GM10847 (cell line): ENCODE results near the gene BMPR1A.

ENCODE experiments used
- POLR2A ChIP-seq: IDR thresholded peaks from 2 replicates; pipeline ENCODE4 v1.6.1; 2011; ENCODE audit not compliant: insufficient read length; ENCODE audit errors: extremely low read depth

The BMPR1A gene

DNA sequence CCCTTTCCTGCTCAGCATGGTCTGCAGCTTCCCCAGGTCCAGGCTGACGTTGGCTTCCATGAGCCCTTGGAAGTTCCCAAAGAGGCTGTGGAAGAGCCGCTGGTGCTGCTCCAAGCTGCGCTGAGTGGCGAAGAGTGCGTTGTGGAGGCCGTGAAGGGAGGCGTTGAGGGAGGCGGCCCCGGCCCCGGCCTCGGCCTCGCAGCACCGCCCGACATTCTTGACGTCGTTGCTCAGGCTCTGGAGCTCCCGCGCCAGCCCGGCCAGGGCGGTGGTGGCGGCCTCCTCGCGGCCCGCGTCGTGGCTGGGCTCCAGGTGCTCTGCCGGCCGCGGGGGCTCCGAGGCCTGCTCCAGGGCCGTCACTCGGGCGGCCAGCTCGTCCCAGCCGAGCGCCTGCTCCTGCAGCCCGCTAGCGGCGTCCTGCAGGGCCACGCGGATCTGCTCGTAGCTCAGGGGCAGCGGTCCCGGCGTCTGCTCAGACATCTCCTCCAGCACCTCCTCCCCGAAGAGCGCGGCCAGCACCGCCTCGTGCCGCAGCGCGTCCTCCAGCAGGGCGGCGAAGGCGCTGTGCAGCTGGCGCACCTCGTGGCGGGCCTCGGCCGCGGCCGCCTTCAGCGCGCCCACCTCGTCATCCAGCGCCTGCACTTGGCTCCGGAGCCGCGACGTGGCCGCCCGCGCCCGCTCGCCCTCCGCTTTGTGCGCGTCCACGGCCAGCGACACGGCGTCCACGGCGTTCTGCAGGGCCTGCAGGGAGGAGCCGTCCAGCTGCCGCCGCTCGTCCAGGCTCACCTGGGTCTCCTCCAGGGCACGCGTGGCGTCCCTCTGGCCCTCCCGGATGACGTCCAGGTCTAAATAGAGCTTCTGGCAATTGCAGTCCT lies 186.3 kb downstream of the BMPR1A start:
- no peak for TF ChIP-seq POLR2A

DNA sequence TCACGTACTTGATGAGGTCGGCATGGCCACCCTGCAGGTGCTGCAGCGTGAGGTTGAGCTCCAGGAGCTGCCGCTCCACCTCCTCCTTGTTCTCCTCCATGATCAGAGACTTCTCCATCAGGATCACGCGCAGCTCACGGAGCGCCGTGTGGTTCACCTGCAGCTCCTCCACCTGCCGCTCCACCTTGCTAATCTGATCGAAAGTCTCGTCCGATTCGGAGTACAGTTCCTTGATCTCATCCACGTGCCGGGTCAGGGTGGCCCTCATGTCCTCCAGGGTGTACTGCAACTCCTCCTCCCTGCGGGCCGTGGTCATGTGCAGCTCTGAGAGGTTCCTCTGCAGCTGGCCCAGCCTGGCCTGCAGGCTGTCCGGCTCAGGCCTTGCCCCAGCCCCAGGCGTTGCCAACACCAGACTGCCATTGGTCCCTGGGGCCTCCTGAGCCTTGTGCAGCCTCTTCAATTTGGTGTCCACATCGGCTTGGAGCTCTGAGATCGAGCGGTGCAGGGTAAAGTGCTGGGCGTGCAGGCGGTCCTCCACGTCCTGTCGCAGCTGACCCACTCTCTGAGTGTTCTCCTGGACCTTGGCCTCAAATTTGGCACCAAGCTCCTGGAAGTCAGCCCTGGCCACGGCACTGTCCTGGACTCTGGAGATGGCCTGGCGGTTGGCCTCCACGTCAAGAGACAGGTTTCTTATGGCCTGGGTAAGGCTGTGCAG lies 187.1 kb downstream of the BMPR1A start:
- no peak for TF ChIP-seq POLR2A

DNA sequence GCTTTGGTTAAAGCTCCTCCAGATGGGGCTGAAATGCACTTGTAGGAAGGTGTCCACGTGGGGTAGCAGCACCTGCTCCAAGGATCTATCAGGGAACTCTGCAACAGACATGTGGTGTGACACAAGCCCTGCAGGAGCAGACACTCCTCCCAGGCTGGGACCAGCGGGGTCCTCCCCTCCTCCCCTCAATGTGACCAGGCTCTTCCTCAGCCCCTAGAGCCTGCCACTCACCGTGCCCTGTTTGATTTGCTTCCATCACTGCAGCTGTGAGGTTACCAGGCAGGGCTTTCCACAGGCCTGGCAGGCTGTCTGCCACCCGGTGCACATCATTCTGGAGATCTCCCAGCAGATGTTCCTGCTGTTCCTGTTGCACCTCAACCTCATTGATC lies 187.6 kb downstream of the BMPR1A start:
- TF ChIP-seq POLR2A, result no peak

DNA sequence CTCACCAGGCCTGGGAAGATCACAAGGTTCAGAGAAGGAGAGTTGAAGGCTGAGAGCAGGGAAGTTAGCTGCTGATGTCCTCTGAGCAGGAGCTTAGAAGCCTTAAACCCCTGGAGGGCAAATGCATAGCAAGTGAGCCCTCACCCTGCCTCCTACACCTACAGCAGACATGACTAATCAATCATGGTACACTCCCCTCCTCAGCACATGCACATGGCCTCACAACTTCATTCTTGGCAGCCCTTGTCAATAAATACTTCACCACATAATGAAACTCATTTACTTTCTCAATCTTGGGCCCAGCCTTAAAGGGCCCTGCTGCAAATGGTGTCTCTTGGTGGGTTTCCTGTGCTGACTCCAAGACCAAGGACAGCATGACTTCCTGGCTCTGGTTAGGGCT lies 188.1 kb downstream of the BMPR1A start:
- no peak for TF ChIP-seq POLR2A

DNA sequence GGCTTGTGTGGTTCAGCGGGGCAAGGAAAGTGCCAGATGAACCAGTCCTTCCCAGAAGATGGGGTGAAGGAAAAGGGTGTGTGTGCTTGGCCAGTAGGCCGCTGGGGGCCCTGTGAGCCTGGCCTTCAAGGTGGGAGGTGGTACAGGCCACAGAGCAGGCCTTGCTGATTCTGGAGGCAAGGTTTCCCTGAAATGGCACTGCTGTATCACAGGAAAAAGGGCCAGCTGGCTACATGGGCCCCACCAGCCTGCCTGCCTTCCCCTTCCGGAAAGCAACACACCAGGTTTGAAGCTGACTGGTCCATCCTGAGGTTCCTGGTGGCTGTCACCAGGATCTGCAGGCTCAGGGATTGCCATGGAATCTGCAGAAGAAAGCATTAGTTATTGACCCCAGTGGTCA lies 188.5 kb downstream of the BMPR1A start:
- TF ChIP-seq POLR2A, result no peak

DNA sequence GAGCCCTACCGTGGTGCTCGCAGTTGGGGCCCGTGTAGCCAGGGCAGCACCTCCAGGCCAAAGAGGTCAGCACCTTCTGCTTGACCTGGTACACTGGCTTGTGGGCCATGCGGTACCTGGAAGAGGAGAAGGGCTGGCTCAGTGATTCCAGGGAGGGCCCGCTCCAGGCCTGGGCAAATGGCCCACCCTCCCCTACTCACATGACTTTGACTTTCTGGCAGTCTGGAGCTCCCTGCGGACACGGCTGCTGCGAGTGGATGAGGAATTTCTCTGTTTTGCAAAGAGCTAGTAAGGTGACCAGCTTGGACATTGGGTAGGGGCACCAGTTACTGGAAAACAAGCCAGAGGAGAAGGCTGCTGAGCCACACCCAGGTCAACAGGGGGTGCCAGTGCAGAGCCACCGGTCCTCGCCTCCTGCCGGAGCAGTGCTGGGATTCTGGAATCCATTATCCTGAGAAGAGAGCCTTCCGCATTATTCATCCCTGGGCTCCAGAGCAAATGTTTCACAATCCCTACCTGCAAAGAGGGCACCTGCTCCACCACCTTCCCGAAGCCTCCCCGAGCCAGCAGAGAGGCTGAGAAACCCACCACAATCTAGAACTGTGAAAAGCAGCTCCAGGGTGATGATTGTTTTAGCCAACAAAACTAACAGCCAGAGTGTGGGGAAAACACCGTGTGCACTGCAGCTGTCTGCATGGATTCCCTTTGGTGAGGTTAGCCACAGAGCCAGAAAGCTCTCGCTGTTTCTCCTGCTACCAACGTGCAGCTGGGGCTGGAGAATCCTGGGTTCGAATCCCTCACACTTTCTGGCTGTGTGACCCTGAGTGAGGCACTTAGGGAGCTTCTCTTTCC lies 189.2 kb downstream of the BMPR1A start:
- TF ChIP-seq POLR2A, result no peak

DNA sequence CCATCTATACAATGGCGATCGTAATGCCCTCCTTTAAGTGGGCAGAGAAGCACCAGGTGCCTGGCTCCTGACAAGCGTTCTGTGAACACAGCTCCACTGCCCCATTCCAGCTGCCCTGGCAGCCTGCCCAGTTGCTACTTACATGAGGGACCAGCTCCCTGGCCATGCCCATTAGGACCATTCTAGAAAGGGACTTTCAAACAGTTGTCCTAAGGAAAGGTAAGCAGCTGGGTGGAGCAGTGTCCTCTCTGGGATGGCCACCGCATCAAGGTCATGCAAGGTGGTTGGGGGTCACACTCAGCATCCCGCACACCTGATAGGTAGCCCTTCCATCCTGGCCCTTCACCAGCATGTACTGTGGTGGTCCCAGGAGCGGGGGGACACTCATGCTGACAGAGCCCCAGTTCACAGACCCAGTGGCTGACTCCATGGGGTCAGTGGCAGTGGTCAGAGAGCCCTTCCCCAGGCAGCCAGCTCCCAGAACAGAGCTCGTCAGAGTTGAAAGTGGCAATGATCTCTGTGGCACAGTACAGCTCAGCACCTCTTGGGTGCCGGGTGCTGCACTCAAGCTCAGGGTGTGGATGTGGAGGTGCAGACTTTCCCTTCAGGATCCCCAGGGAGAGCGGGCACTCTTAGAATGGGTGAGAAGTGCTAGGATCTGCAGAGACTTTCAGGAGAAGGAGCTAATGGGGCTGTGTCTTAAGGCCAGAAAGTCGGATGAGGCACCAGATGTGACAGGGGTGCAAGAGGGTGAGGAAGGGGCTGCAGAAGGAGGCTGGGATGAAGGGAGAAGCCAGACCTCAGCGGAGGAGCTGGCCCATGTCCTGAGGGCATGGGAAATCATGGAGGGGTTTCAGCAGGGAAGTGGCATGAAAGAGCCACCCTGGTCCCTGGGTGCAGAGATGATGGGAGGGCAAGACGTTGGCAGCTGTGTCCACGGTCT lies 190.1 kb downstream of the BMPR1A start:
- TF ChIP-seq POLR2A, result no peak

DNA sequence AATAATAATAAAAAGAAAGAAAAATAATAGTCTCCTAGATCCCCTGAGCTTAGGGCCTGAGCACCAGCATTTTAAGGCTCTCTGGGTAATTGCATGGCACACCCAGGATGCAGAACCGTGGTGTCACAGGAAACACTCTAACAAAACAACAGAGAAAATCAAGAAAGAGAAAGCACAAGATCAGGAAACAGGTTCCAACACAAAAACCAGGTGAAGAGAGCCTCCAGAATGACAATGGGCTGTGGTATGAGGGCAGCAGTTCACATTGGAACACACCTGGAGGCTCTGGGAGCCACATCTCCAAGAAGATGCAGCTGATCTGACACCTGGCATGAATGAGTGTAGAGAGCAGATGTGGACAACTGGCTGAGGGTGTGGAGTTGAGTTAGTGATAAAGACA lies 193.9 kb downstream of the BMPR1A start:
- no peak for TF ChIP-seq POLR2A

DNA sequence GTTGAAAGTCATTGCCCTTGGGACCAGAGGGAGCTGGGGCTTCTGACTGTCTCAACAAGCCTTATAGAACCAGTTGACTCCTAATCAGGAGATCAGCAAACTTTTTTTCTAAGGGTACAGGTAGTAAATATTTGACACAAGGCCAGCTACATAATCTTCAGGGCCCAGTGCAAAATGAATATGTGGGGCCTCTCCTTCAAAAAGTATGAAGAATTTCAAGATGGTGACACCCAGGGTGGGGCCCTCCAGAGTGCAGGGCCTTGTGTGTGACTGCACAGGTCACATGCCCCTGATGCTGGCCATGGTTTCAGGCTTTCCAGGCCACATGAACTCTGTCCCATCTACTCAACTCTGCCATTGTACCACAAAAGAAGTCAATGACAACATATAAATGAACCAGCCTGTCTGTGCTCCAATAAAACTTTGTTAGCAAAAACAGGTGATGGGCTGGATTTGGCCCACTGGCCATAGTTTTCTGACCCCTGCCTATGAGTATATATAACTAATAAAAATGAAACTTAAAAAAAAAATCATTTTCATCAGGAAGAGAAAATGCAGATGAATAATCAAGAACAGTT lies 194.9 kb downstream of the BMPR1A start:
- TF ChIP-seq POLR2A, result no peak

DNA sequence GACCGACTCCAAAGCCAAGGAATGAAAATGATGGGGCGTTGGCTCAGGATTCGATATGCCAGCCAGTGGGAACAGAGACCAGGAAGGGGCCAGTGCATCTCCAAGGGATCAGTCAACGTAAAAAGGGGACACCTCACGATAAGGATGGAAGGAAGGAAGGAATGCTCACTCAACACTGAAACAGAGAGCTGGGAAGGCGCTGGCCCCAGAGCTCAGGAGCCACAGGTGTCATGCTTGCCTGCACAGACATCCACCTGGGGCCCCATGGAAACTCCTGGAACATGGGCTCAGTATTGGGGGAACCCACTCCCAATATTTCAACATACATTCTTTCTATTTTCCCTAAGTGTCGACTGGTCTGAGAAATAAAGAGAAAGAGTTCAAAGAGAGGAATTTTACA lies 195.7 kb downstream of the BMPR1A start:
- no peak for TF ChIP-seq POLR2A

DNA sequence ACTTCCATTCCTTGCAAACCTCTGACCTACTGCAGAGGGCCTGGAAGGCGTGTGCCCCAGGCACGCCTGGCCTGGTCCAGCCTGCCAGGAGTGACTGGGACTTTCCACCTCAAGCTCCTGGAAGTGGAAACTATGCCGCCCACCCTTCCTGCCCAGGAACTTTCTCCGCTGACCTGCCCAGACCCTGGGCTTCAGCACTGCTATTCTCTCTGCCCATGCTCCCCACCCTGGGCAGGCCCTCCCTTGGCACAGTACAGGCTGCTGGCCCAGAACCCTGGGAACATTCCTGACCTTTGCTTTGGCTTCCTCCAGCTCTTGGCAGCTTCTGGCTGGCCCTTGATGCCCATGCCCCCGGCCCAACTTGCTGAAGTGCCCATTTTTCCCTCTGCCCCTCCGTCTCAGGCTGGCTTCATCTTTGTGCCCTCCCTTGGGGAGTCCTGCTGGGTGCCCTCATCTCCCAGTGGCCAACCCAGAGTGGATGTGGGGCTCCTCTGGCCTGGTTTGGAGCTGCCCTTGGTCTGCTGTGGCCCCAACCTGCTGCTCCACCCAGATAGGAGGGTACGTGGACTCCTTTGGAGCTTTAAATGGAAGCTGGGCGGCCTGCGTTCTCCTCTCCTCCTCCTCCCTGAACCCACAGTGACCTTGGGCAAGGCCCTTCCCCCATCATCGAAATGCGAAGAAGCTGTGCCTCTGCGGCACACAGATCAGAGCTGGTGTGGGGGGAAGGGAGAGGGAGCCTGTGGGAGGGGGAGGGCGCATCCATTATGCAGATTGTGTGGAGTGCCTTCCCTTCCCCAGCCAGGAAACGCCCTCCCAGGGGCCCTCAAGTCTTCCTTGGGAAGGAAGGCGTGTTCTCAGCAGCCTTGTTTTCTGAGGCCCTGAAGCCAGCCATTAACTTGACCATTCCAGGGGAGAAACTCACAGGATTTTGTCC lies 197.6 kb downstream of the BMPR1A start:
- TF ChIP-seq POLR2A, result no peak

DNA sequence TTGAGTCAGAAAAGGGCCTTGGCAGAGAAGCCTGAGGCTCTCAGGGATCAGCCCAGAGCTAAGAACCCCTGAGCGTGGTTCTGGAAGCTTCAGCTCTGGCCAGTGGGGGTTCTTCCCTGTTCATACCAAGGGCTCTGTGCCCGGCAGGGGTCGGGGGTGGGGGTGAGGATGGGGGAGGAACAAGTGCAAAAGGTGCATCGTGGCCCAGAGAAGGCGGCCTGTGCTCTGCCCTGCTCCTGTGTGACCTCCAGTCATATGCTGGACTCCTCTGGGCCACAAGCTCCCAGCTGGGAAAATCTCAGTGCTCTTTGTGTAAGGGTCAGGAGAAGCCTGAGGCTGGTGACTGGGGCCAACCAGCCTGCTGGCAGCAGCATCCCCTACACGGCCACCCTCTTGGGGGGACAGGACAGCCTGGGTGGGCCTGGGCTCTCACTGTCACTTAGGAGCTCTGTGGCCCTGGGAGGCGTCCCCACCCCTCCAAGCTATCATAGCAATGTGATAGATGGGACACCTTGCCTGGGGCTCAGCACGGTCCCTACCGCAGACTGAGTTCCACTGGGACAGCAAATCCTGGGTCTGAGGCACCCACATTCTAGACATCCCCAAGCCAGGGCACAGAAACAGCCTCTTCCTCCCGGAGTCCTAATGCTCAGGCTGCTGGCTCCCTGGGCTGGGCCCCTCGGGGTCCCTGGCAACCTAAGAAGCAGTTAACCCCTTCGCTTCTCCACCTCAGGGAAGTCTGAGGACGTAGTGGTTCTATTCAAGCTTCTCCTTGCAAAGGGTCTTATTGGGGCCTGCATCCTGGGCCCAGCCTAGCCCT lies 198.5 kb downstream of the BMPR1A start:
- no peak for TF ChIP-seq POLR2A
